Left ventricle myocardium superior (tissue), 1 donor: Measurements from ENCODE around the gene RFESD. TPM values are rescaled to one million over a fixed set of nuclear protein-coding genes. Genes with fewer than 3 reads are reported as not detected.
A peak's percentile ranks its signal among the peaks of the same experiment; 100 is the strongest.
"Not testable (repeated sequence)": the region's sequence is repeated elsewhere in the genome, so short reads cannot be mapped to it uniquely, and the experiment has no call there.

Experiments
- ATAC-seq: fragments of 200-7000 bp; cut with Tn5 transposase; one replicate; pipeline ENCODE4 v1.9.1; 2020; ENCODE audit warnings: mild to moderate bottlenecking, moderate library complexity
- DNase-seq: peaks from one replicate; pipeline ENCODE4 v3.0.0-alpha.2; 2020
- intact Hi-C: fragments of 100-400 bp; cut with micrococcal nuclease; formaldehyde crosslinking; loops from one replicate; pipeline ENCODE4 v1.11.0; 2022
- total RNA-seq: library from RNA; stranded (reverse); fragmentation: NEBNext Ultra II Directional; extraction: Animal tissue kit (Norgen Biotek cat#: 25700); gene quantifications from one replicate; pipeline ENCODE4 v1.2.1, GENCODE V29; 2021
- donor health status: DM: no; HTN: yes; CAD: no; lungs with severe emphysema.

RFESD gene
- total RNA-seq, 1 donor from 2014 or later: 6.0 TPM

DNA sequence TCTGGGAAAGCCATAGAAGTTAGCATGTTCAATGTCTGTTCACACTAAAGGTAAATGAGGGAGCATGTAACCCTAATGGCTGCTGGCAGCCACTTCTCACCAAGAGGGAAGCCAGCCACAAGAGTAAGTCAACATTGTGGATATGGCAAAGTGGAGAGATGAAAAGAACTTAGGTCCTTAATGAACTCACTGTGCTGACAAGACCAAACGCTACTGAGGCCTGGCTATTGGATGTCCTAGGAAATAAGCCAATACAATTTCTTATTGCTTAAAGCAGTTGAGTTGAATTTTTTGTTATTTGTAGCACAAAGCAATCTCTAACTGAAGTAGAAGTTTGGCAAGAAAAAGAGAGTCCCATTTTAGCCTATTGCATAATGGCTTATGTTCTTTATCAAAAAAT, 19.9 kb upstream of the RFESD start:
- DNase-seq (no peak), ATAC-seq (peak; percentile 47)
- intact Hi-C loops: no loop called here

- no peak for DNase-seq
- intact Hi-C loops: no loop called here
- no peak for ATAC-seq
Measured at GRCh38 chr5:95627971-95628810, 18.4 kb upstream of the RFESD start.

DNA sequence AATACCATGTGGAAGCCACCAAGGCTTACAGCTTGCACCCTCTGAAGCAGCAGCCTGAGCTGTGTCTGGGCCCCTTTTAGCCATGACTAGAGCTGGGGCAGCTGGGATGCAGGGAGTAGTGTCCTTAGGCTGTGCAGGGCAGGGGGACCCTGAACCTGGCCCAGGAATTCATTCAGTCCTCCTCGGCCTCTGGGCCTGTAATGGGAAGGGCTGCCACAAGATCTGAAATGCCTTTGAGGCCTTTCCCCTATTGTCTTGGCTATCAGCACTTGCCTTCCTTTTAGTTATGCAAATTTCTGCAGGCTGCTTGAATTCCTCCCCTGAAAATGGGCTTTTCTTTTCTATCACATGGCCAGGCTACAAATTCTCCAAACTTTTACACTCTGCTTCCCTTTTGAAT, 17.6 kb upstream of the RFESD start:
- intact Hi-C loops: no loop called here
- DNase-seq: no peak
- no peak for ATAC-seq

DNA sequence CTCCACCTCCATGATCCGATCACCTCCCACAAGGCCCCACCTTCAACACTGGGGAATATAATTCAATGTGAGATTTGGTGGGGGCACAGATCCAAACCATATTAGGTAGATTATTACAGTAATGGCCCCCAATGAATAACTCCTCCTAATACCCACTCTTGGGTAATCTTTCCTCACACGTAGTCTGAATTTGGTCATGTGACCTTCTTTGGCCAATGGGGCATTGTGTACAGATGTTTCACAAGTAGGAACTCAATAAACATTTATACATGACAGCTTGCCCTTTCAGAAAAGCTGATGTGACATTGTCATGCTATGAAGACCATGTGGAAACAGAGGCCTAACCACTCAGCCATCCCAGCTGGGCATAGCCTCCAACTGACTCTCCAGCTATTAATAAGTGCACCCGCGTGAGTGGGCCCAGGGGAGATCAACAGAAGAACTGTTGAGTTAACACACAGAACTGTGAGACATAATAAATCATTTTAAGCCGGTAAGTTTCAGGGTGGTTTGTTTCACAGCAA, 16.1 kb upstream of the RFESD start:
- intact Hi-C loops: no loop called here
- ATAC-seq: no peak
- no peak for DNase-seq

GRCh38 chr5:95631255-95631958, 15.2 kb upstream of the RFESD start:
- intact Hi-C loops: no loop called here
- ATAC-seq: no peak
- DNase-seq: no peak

GRCh38 chr5:95631991-95632675, 14.4 kb upstream of the RFESD start:
- DNase-seq: no peak
- intact Hi-C loops: no loop called here
- peak; percentile 40 for ATAC-seq

- DNase-seq, intact Hi-C loops, ATAC-seq: not testable (repeated sequence)
Measured at GRCh38 chr5:95632942-95633341, 13.6 kb upstream of the RFESD start.

DNA sequence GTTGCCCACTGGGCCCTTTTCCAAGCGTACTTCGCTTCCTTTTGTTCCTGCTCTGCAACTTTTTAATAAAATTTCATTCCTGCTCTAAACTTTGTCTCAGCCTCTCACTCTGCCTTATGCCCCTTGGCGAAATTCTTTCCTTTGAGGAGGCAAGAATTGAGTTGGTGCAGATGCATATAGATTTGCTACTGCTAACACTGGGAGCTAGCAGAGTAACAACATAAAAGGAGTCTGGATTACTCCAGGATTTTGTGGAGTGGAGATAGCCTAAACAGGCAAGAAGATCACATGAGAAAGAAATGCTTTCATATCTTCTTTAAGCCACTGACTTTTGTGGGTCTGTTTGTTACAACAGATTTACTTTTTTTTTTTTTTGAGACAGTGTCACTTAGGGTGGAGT, 12.9 kb upstream of the RFESD start:
- intact Hi-C loops: no loop called here
- ATAC-seq (no peak), DNase-seq (no peak)

- intact Hi-C loops: no loop called here
- ATAC-seq: no peak
- no peak for DNase-seq
Measured at GRCh38 chr5:95634081-95634480, 12.5 kb upstream of the RFESD start.

- ATAC-seq: no peak
- intact Hi-C loops: no loop called here
- no peak for DNase-seq
Measured at GRCh38 chr5:95638632-95639031, 7.9 kb upstream of the RFESD start.

DNA sequence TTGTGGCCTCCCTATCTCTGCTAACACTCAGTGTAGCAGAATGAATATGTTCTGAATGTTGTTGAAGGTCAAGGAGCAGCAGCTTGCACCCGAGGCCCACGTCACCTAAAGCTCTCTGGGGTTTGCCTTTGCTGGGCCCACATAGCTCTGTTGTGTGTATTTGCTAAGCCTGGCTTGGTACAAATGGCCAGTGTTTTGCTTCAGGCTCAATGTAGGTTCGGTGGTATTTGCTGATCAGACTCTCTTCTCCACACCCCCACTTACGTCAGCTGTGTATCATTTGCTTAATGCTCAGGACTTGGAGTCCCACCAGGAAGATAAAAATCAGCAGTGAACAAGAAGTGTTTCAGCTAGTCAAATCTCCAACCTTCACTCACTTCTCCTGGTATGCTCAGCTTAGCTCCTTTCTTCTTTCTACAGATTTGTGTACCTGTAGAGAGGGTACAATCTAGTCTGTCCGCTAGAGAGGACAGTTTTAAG, 4.8 kb upstream of the RFESD start:
- DNase-seq: no peak
- ATAC-seq: no peak
- intact Hi-C loops: loop anchor here (10.0 kb wide), 2 partner anchors 123 to 693 kb away; no protein-coding TSS in a partner anchor

GRCh38 chr5:95643152-95643551, 3.4 kb upstream of the RFESD start:
- ATAC-seq: no peak
- intact Hi-C loops: loop anchor here (10.0 kb wide), 2 partner anchors 122 to 692 kb away; no protein-coding TSS in a partner anchor
- no peak for DNase-seq

DNA sequence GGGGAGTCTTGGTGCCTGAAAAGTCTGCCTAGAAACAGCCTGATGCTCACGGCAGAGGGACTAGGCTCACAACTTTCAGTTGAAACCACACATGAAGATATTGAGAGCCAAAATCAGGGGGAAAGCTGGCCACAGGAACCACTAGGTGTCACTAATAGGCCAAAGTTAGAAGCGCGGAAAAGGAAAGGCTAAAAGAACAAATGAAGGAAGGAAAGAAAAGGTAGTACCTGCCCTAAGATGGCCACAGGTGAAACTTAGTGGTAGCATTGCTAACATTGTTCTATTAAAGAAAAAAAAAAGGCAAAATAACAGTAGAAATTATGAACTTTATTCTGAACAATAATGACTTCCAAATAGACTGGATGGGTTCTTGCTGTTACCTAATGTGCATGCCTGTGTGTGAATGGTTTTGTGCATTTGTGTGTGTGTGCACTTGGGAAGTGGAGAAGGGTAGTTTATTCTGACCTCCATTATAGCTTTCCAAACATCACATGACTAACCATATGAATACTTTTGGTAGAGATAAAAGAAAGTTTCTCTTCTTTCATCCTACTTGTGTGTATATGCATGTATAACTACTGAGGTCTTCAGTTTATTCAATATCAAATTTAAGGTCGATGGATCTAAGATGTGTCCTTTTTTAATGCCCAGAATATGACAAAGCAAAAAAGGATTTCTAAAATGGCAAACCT, 2.1 kb upstream of the RFESD start:
- intact Hi-C loops: loop anchor here (5.0 to 10.0 kb wide), 3 partner anchors 88 to 690 kb away; partner anchors contain the start of gene RHOBTB3
- ATAC-seq (peak; percentile 6), DNase-seq (peak; percentile 29)

DNA sequence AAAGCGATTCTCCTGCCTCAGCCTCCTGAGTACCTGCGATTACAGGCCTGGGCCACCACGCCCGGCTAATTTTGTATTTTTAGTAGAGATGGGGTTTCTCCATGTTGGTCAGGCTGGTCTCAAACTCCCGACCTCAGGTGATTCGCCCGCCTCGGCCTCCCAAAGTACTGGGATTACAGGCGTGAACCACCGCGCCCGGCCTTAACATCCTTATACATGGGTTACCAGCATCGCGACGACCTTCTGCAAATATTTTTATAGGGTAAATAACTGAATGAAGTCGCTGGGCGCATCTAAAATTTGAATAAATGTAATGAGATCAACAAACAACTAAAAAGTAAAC, 380 bp upstream of the RFESD start:
- intact Hi-C loops: loop anchor here (5.0 to 10.0 kb wide), 3 partner anchors 86 to 689 kb away; partner anchors contain the start of gene RHOBTB3
- DNase-seq, ATAC-seq: not testable (repeated sequence)

- DNase-seq (no peak), ATAC-seq (no peak)
- intact Hi-C loops: loop anchor here (5.0 to 10.0 kb wide), 3 partner anchors 84 to 687 kb away; partner anchors contain the start of gene RHOBTB3
Measured at GRCh38 chr5:95647886-95648860, 1.6 kb downstream of the RFESD start.

GRCh38 chr5:95649274-95649673, 2.7 kb downstream of the RFESD start:
- intact Hi-C loops: loop anchor here (5.0 to 10.0 kb wide), 3 partner anchors 83 to 686 kb away; partner anchors contain the start of gene RHOBTB3

DNA sequence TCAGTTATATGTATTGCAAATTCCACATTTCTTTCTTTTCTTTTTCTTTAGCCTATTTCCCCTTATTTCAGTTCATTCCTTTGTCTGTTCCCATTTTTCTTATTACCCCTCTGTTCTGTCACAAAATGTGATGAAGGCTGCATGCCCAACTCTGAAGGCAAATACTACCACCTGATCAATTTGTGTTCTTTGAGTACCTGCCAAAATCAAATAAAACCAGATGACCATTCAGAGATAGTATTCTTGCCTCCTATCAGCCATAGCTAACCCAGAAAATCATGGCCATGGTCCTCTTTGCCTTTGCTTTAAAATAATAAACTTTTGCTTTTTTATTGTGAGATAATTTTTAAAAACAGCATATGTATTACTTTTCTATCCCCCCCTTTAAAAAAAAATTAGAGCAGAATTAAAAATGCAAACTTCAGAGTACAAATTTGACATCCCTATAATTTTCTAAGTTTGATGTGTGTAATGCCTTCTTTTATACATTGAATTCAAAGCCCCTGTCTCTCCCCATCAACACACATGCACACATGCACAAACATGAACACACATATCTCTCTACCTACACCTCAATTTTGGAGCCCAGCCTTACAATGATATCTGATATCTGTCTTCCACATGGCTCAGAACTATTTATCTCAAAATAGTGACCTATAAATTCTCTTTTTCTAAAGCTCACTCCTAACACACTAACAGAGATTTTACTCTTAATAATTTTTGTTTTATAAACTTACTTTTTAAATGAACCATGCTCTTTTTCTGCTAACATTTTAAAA, 3.5 kb downstream of the RFESD start:
- no peak for DNase-seq
- intact Hi-C loops: loop anchor here (5.0 to 10.0 kb wide), 3 partner anchors 82 to 685 kb away; partner anchors contain the start of gene RHOBTB3
- no peak for ATAC-seq

More at GRCh38 chr5:95649274-95649673, 2.7 kb downstream of the RFESD start:
- DNase-seq: no peak
- ATAC-seq: no peak
